Natural killer cell (primary cell): ENCODE data around the gene CSF1. TPM values are rescaled to one million over a fixed set of nuclear protein-coding genes. Genes with fewer than 3 reads are reported as not detected.
A peak's percentile ranks its signal among the peaks of the same experiment; 100 is the strongest.

ENCODE experiments used
- ATAC-seq, 3 donors: fragments of 150-1000 bp in 2 of 3; fragments of 200-7000 bp in 1 of 3; cut with Tn5 transposase; 1 replicate in 1 of 3; 2 replicates in 2 of 3; pipeline ENCODE4 v1.10.0; 2021; ENCODE audit warnings: mild to moderate bottlenecking in 2 of 3, moderate library complexity in 2 of 3
- DNase-seq, 2 donors: peaks; one replicate each; pipeline versions ENCODE4 v3.0.0 to v3.0.0-alpha.2; 2013 to 2021; ENCODE audit warnings: mixed read lengths in 1 of 2
- H3K27ac ChIP-seq: one replicate; pipeline ENCODE4 v1.5.1; 2013; ENCODE audit warnings: mild to moderate bottlenecking, low read length
- H3K27me3 ChIP-seq: one replicate; pipeline ENCODE4 v1.6.1; 2013; ENCODE audit warnings: low read length; ENCODE audit not compliant: control insufficient read depth, insufficient read depth
- H3K36me3 ChIP-seq: one replicate; pipeline ENCODE4 v1.6.1; 2013; ENCODE audit warnings: low read length; ENCODE audit not compliant: control insufficient read depth, insufficient read depth
- H3K4me1 ChIP-seq: one replicate; pipeline ENCODE4 v1.6.1; 2013; ENCODE audit warnings: low read length; ENCODE audit not compliant: control insufficient read depth, insufficient read depth
- H3K4me3 ChIP-seq: one replicate; pipeline ENCODE4 v1.5.1; 2013; ENCODE audit warnings: low read length
- H3K9me3 ChIP-seq: one replicate; pipeline ENCODE4 v1.6.1; 2013; ENCODE audit warnings: low read length; ENCODE audit not compliant: control insufficient read depth, insufficient read depth
- H3K27ac Mint-ChIP-seq, 2 donors: one replicate each; pipeline ENCODE4 v1.8.0; 2022; ENCODE audit warnings: mild to moderate bottlenecking in 2 of 2, mixed read lengths in 2 of 2, moderate library complexity in 1 of 2
- H3K27me3 Mint-ChIP-seq, 2 donors: one replicate each; pipeline ENCODE4 v1.8.0; 2022; ENCODE audit warnings: low read depth in 2 of 2, mixed read lengths in 2 of 2
- H3K36me3 Mint-ChIP-seq: one replicate; pipeline ENCODE4 v1.8.0; 2022; ENCODE audit warnings: mixed read lengths
- H3K4me1 Mint-ChIP-seq, 2 donors: one replicate each; pipeline ENCODE4 v1.8.0; 2022; ENCODE audit warnings: mixed read lengths in 2 of 2
- H3K4me3 Mint-ChIP-seq: one replicate; pipeline ENCODE4 v1.8.0; 2022; ENCODE audit warnings: mild to moderate bottlenecking, moderate library complexity, mixed read lengths
- H3K9me3 Mint-ChIP-seq, 2 donors: one replicate each; pipeline ENCODE4 v1.8.0; 2022; ENCODE audit warnings: mixed read lengths in 2 of 2
- WGBS: methylation state at CpG from one replicate; pipeline ENCODE4 v1.1.7; 2013; ENCODE audit warnings: missing lambda C conversion rate; ENCODE audit not compliant: insufficient coverage; 5-methylcytosine and 5-hydroxymethylcytosine counted together
- intact Hi-C: fragments of 100-400 bp; cut with micrococcal nuclease; formaldehyde crosslinking; loops from one replicate; pipeline ENCODE4 v1.14.2; 2022
- total RNA-seq, 4 donors: library from RNA; stranded (reverse); fragments of 120-200 nt in 1 of 4; gene quantifications; one replicate each; pipeline versions ENCODE4 v1.2.3 to v1.2.4, GENCODE V29; 2013 to 2022
- TF ChIP-seq, protein P1 (sequence below): fragments of 200-600 bp; IDR thresholded peaks from one replicate; pipeline ENCODE4 v1.8.0; 2022; ENCODE audit warnings: antibody characterized with exemption

Gene CSF1
- total RNA-seq, 3 donors from 2014 or later (not counting 1 experiment from before 2014, with no cell fraction given), result 2.1 to 57.9 (median 3.7) TPM

DNA sequence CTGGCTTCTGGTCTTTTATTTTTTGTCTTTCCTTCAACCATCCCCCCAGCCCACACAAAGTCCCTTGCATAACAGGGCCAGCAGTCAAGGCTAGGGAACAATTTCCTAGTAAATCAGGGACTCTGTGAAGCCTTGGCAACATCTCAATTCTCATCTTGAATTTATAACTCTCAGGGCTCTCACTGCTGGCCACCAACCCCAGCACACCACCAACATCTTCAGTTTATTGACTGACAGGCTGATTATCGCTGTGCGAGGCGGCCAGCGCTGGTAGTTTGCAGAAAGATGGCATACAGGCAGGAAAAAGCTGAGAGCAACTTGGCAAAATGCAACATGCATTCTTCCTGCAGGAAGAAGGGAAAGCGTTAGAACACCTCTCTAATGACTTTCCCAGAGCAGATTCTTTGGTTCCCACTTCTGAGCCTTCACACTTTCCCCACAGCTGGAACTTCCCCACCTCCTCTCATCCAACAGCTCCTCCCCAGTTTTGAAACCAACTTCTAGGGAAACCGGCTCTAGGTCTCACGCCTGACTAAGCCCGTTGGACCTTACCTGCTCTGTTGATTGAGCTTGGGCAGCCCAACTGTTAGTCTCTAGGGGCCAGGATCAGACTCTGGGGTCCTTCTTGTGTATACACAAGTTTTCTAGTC is 26.3 kb upstream of the CSF1 start:
- Histone ChIP-seq H3K9me3 (no peaks in the 10 kb centered on the region), H3K4me1 (peaks cover 26% of the 10 kb centered on the region), H3K27ac (no peak overlapping the region), H3K4me3 (no peak overlapping the region), H3K27me3 (no peaks in the 10 kb centered on the region), H3K36me3 (no peaks in the 10 kb centered on the region)
- Mint-ChIP-seq H3K4me3 (no peak overlapping the region), H3K36me3 (no peaks in the 10 kb centered on the region), H3K9me3 (no peaks in the 10 kb centered on the region), H3K27me3 (peaks cover 0 to 4% of the 10 kb centered on the region in 2 donors), H3K27ac (no peak overlapping the region), H3K4me1 (no peaks in the 10 kb centered on the region)
- no peak for DNase-seq
- whole genome bisulfite sequencing, result 89% methylated on average over 8 of the region's 8 CpGs
- no peak for ATAC-seq
- TF ChIP-seq, protein P1, sequence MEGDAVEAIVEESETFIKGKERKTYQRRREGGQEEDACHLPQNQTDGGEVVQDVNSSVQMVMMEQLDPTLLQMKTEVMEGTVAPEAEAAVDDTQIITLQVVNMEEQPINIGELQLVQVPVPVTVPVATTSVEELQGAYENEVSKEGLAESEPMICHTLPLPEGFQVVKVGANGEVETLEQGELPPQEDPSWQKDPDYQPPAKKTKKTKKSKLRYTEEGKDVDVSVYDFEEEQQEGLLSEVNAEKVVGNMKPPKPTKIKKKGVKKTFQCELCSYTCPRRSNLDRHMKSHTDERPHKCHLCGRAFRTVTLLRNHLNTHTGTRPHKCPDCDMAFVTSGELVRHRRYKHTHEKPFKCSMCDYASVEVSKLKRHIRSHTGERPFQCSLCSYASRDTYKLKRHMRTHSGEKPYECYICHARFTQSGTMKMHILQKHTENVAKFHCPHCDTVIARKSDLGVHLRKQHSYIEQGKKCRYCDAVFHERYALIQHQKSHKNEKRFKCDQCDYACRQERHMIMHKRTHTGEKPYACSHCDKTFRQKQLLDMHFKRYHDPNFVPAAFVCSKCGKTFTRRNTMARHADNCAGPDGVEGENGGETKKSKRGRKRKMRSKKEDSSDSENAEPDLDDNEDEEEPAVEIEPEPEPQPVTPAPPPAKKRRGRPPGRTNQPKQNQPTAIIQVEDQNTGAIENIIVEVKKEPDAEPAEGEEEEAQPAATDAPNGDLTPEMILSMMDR, result no peak
- intact Hi-C loops, result no loop called here

DNA sequence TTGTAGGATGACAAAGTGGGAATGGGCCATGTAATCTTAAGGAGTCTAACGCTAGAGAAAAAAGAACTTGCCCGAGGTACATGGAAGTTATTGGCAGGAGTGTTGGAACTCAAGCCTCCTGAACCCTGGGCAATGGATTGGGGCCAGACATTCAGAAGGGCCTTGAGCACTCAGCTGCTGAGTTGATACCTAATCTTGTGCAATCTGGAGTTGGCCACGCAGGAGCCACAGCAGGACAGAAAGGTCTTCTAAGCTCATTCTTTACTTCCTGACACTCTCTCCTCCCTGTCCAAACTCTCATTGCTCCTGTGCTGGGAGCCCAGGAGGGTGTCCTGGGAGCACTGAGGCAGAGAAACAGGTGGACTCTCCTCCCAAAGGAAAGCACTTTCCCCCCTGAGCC is 25.1 kb upstream of the CSF1 start:
- intact Hi-C loops, result no loop called here
- no peak overlapping the region for H3K27ac Mint-ChIP-seq
- no peaks in the 10 kb centered on the region for H3K36me3 ChIP-seq
- DNase-seq, result no peak
- H3K4me3 ChIP-seq, result no peak overlapping the region
- no peaks in the 10 kb centered on the region for H3K9me3 Mint-ChIP-seq
- H3K9me3 ChIP-seq, result no peaks in the 10 kb centered on the region
- H3K27me3 Mint-ChIP-seq, result no peaks in the 10 kb centered on the region
- no peaks in the 10 kb centered on the region for H3K36me3 Mint-ChIP-seq
- TF ChIP-seq, protein P1, result no peak
- H3K4me1 ChIP-seq, result peaks cover 26% of the 10 kb centered on the region
- WGBS, result 83% methylated on average over 3 of the region's 3 CpGs
- H3K4me3 Mint-ChIP-seq, result no peak overlapping the region
- H3K27me3 ChIP-seq, result no peaks in the 10 kb centered on the region
- H3K4me1 Mint-ChIP-seq, result no peaks in the 10 kb centered on the region
- no peak for ATAC-seq
- H3K27ac ChIP-seq, result no peak overlapping the region

DNA sequence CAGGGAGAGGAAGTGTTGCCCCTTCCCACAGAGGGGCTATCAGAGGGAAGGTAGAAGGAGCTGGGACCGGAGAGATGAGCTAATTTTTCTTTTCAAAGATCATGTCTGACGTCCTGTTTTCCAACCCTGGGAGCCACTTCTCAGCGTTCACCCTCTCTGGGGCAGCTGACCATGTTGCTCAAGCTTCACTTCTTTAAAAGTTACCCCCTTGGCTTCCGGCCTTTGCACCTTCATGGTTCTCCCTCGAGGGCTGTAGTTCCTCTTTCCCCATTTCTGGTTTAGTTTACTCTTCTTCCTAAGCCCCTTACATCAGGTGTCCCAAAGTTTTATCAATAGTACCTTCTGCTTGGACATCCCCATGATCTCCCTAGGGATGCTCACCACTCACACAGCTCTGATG is 23.8 kb upstream of the CSF1 start:
- Mint-ChIP-seq H3K4me1 (no peaks in the 10 kb centered on the region), H3K4me3 (no peak overlapping the region), H3K27ac (no peak overlapping the region), H3K9me3 (no peaks in the 10 kb centered on the region), H3K27me3 (peaks cover 4 to 7% of the 10 kb centered on the region in 2 donors), H3K36me3 (no peaks in the 10 kb centered on the region)
- Histone ChIP-seq H3K4me3 (no peak overlapping the region), H3K27ac (peak overlapping the region; percentile 34), H3K4me1 (peaks cover 26% of the 10 kb centered on the region), H3K9me3 (no peaks in the 10 kb centered on the region), H3K27me3 (no peaks in the 10 kb centered on the region), H3K36me3 (no peaks in the 10 kb centered on the region)
- DNase-seq (no peak), ATAC-seq (peak in 1 of 3 donors; percentile 76)
- TF ChIP-seq, protein P1, result no peak
- WGBS, result 37% methylated on average over 5 of the region's 5 CpGs
- intact Hi-C loops, result no loop called here

DNA sequence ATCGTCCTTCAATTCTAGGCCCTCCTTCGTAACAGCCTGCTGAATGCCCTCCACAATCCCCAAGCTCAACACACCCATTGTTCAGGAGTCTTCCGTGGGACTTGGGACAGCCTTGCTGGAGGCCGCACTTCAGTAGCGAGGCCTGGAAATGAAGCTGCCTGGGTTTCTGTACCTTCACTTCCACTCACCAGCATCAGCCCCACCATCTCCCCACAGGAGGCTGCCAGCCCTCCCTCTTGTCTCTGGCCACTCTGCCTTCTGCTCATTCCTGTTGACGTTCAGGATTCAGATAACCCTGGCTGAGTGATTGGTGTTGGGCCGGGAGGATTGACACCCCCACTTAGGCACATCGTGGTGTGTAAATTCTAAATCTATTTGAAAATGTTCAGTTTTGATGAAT is 23.4 kb upstream of the CSF1 start:
- ATAC-seq (no peak), DNase-seq (no peak)
- Histone ChIP-seq H3K36me3 (no peaks in the 10 kb centered on the region), H3K4me3 (no peak overlapping the region), H3K4me1 (peaks cover 26% of the 10 kb centered on the region), H3K27me3 (no peaks in the 10 kb centered on the region), H3K9me3 (no peaks in the 10 kb centered on the region), H3K27ac (no peak overlapping the region)
- intact Hi-C loops, result no loop called here
- Mint-ChIP-seq H3K27me3 (peaks cover 4 to 7% of the 10 kb centered on the region in 2 donors), H3K4me3 (no peak overlapping the region), H3K36me3 (no peaks in the 10 kb centered on the region), H3K27ac (no peak overlapping the region), H3K9me3 (no peaks in the 10 kb centered on the region), H3K4me1 (no peaks in the 10 kb centered on the region)
- TF ChIP-seq, protein P1, result no peak
- WGBS, result 82% methylated on average over 8 of the region's 8 CpGs
